GM12878 (cell line): ENCODE results near the gene EIF4H. TPM values are rescaled to one million over a fixed set of nuclear protein-coding genes. Genes with fewer than 3 reads are reported as not detected.
"Not testable (repeated sequence)": the region's sequence is repeated elsewhere in the genome, so short reads cannot be mapped to it uniquely, and the experiment has no call there.

Experiments used
- ATAC-seq: fragments of 200-7000 bp; cut with Tn5 transposase; 3 replicates; pipeline ENCODE4 v1.9.1; 2020; ENCODE audit warnings: mild to moderate bottlenecking, moderate library complexity
- BruUV-seq: library from RNA; stranded (reverse); fragments of 400-500 nt; replicated peaks from 2 replicates; lab custom pipeline; 2021; lab: Mats Ljungman, UMichigan
- CTCF ChIA-PET: fragments of 300-600 bp; sonication (Branson Sonifier 250); formaldehyde crosslinking; extraction: SDS; loops from one replicate; lab custom pipeline; 2021; ENCODE audit warnings: inconsistent platforms; lab: Yijun Ruan, JAX
- POLR2A ChIA-PET: fragments of 350-600 bp; formaldehyde crosslinking; extraction: SDS; loops from one replicate; lab custom pipeline; 2021; ENCODE audit warnings: inconsistent platforms; lab: Charles Lee
- RAD21 ChIA-PET: fragments of 300-600 bp; sonication (Branson Sonifier 250); formaldehyde crosslinking; loops from one replicate; lab custom pipeline; 2023; ENCODE audit warnings: antibody characterized with exemption; ENCODE audit not compliant: unreplicated experiment; lab: Charles Lee
- SMC1A ChIA-PET: fragments of 300-600 bp; sonication (Branson Sonifier 250); formaldehyde crosslinking; loops from one replicate; lab custom pipeline; 2023; ENCODE audit not compliant: unreplicated experiment, uncharacterized antibody; lab: Charles Lee
- DNase-seq: peaks from one replicate; pipeline ENCODE4 v3.0.0-alpha.2; 2011; ENCODE audit warnings: low read depth, low spot score
- FAIRE-seq: peaks from 3 replicates; lab custom pipeline; 2011; peaks lifted over from hg19 to GRCh38; lab: Jason Lieb, UNC
- H2AFZ ChIP-seq: 2 replicates; pipeline ENCODE4 v1.6.0; 2011; ENCODE audit warnings: low read depth, low read length, control low read depth; ENCODE audit not compliant: control insufficient read depth
- H3K27ac ChIP-seq: 2 replicates; pipeline ENCODE4 v1.5.1; 2011; ENCODE audit warnings: control low read depth; ENCODE audit not compliant: control insufficient read depth, insufficient read depth
- H3K27me3 ChIP-seq, 2 experiments: replicated peaks in 1 of 2; 2 replicates each; pipeline versions ENCODE4 v1.6.0 to v1.6.1; 2011; ENCODE audit warnings: low read length in 1 of 2; ENCODE audit not compliant: control insufficient read depth in 2 of 2, insufficient read depth in 2 of 2
- H3K36me3 ChIP-seq, 2 experiments: 2 replicates each; pipeline ENCODE4 v1.5.1; 2011; ENCODE audit warnings: low read length in 1 of 2; ENCODE audit not compliant: control insufficient read depth in 2 of 2, insufficient read depth in 2 of 2
- H3K4me1 ChIP-seq: 2 replicates; pipeline ENCODE4 v1.6.1; 2011; ENCODE audit warnings: mild to moderate bottlenecking, low read length, moderate library complexity, mixed read lengths; ENCODE audit not compliant: control insufficient read depth, insufficient read depth
- H3K4me2 ChIP-seq: 2 replicates; pipeline ENCODE4 v1.6.0; 2011; ENCODE audit warnings: control low read depth; ENCODE audit not compliant: control insufficient read depth, insufficient read depth
- H3K4me3 ChIP-seq: fragments of 200-600 bp; sonication (generic); 2 replicates; pipeline ENCODE4 v1.5.1; 2016
- H3K79me2 ChIP-seq: 2 replicates; pipeline ENCODE4 v1.6.0; 2011; ENCODE audit warnings: low read length; ENCODE audit not compliant: control insufficient read depth, insufficient read depth
- H3K9ac ChIP-seq: 2 replicates; pipeline ENCODE4 v1.8.0; 2011; ENCODE audit warnings: low read length, control low read depth, mixed read lengths; ENCODE audit not compliant: control insufficient read depth, insufficient read depth
- H3K9me3 ChIP-seq: replicated peaks from 3 replicates; pipeline ENCODE4 v1.5.1; 2011; ENCODE audit warnings: mild to moderate bottlenecking, low read length; ENCODE audit not compliant: control insufficient read depth, insufficient read depth
- H4K20me1 ChIP-seq: 2 replicates; pipeline ENCODE4 v1.6.0; 2011; ENCODE audit not compliant: control insufficient read depth, insufficient read depth
- CEBPB ChIP-seq, 2 experiments: fragments of 150-350 bp in 1 of 2; IDR thresholded peaks; 2 replicates each; pipeline ENCODE4 v1.6.1; 2012 to 2014; ENCODE audit warnings: low read depth in 2 of 2, low read length in 2 of 2, borderline replicate concordance in 1 of 2, inconsistent platforms in 1 of 2
- FOXK2 ChIP-seq: fragments of 450-650 bp; IDR thresholded peaks from 2 replicates; pipeline ENCODE4 v1.6.1; 2017; ENCODE audit warnings: mild to moderate bottlenecking, moderate library complexity
- FOXM1 ChIP-seq: IDR thresholded peaks from 2 replicates; pipeline ENCODE4 v1.6.1; 2012; ENCODE audit warnings: low read depth, mild to moderate bottlenecking, inconsistent platforms, low read length, moderate library complexity
- NRF1 ChIP-seq: conservative IDR thresholded peaks from 2 replicates; pipeline ENCODE4 v1.6.1; 2011; ENCODE audit warnings: mild to moderate bottlenecking, low read depth, low read length, improper control_type of control experiment
- PAX5 ChIP-seq: IDR thresholded peaks from 2 replicates; pipeline ENCODE4 v1.6.1; 2011; ENCODE audit warnings: low read depth, low read length, borderline replicate concordance
- SKIL ChIP-seq: fragments of 450-650 bp; IDR thresholded peaks from 2 replicates; pipeline ENCODE4 v1.6.1; 2017; ENCODE audit warnings: mild to moderate bottlenecking, low read depth, inconsistent platforms; ENCODE audit not compliant: poor library complexity, severe bottlenecking
- SMARCA5 ChIP-seq: fragments of 450-650 bp; IDR thresholded peaks from 2 replicates; pipeline ENCODE4 v1.6.1; 2017; ENCODE audit warnings: mild to moderate bottlenecking
- SUPT20H ChIP-seq: IDR thresholded peaks from 2 replicates; pipeline ENCODE4 v1.6.1; 2011; ENCODE audit warnings: low read depth, mild to moderate bottlenecking, low read length, moderate library complexity, borderline replicate concordance; ENCODE audit not compliant: control insufficient read depth
- ZBTB33 ChIP-seq: fragments of 450-650 bp; IDR thresholded peaks from 2 replicates; pipeline ENCODE4 v1.6.1; 2017; ENCODE audit warnings: mild to moderate bottlenecking
- ZNF274 ChIP-seq: IDR thresholded peaks from one replicate; pipeline ENCODE4 v1.8.0; 2011; ENCODE audit not compliant: insufficient read length, insufficient read depth
- WGBS: methylation state at CpG from one replicate; pipeline ENCODE4 v1.1.6; 2016; ENCODE audit warnings: low lambda C conversion rate; ENCODE audit not compliant: insufficient replicate concordance, insufficient coverage; ENCODE audit errors: missing lambda C conversion rate; 5-methylcytosine and 5-hydroxymethylcytosine counted together
- in situ Hi-C: fragments of 300-500 bp; cut with MboI; formaldehyde crosslinking; loops from 9 replicates; pipeline ENCODE4 v1.14.3; 2018; ENCODE audit warnings: mixed read lengths
- intact Hi-C: fragments of 100-400 bp; cut with micrococcal nuclease; formaldehyde crosslinking; loops from one replicate; pipeline ENCODE4 v1.14.2; 2022; ENCODE audit not compliant: unreplicated experiment
- polyA plus RNA-seq, 11 experiments: library from polyadenylated mRNA; depleted of rRNA in 4 of 11; unstranded in 6 of 11; stranded (reverse) in 5 of 11; fragments of >200 nt; fragmentation: Nextera tagmentation in 4 of 11; fragmentation: Illumina TruSeq in 1 of 11; extraction: Ambion mirVana in 4 of 11; extraction: Trizol in 1 of 11; gene quantifications; 1 replicate in 1 of 11; 2 replicates in 10 of 11; pipeline versions ENCODE4 v1.2.1 to v1.2.3, GENCODE V29; 2011 to 2016; ENCODE audit warnings: inconsistent platforms in 2 of 11, missing spikeins in 2 of 11, low read depth in 1 of 11
- total RNA-seq, 4 experiments: library from RNA; depleted of rRNA in 3 of 4; stranded (reverse); fragments of >200 nt in 3 of 4; fragmentation: Illumina TruSeq in 1 of 4; extraction: Trizol in 1 of 4; gene quantifications; 2 replicates each; pipeline versions ENCODE4 v1.2.1 to v1.2.3, GENCODE V29; 2013 to 2021

EIF4H gene
- total and polyA plus RNA-seq, 10 of the 15 experiments (the other 5 are each of a cell fraction or from before 2014, with no cell fraction given) = 9.9 to 443 (median 258) TPM

- in situ Hi-C loops, H3K9ac ChIP-seq, RAD21 ChIA-PET, ATAC-seq, POLR2A ChIA-PET, DNase-seq, FAIRE-seq, H3K4me1 ChIP-seq, H3K4me3 ChIP-seq, H3K27me3 ChIP-seq, H2AFZ ChIP-seq, H3K79me2 ChIP-seq, intact Hi-C loops, SMC1A ChIA-PET, H3K9me3 ChIP-seq, H3K4me2 ChIP-seq, H3K27ac ChIP-seq, H4K20me1 ChIP-seq: not testable (repeated sequence)
- 98% methylated on average over 15 of the region's 19 CpGs for WGBS
- BruUV-seq = TSS peak; percentile 63
- CTCF ChIA-PET = interaction anchor here (1.4 kb wide), 1 partner anchor 12 kb away, joined by 4 read pairs; no protein-coding TSS in a partner anchor
- peaks cover 27 to 30% of the 10 kb centered on the region in 2 experiments for H3K36me3 ChIP-seq
These were observed 22.0 kb downstream of the EIF4H start for GRCh38 chr7:74195968-74196654.

GRCh38 chr7:74197449-74198124 lies 23.4 kb downstream of the EIF4H start:
- peak; percentile 17 for ATAC-seq
- RAD21 ChIA-PET = interaction anchor here (0.6 kb wide), 1 partner anchor 198 kb away, joined by 3 read pairs; no protein-coding TSS in a partner anchor
- Histone ChIP-seq H3K36me3 (peaks cover 20 to 22% of the 10 kb centered on the region in 2 experiments), H3K9ac (no peak overlapping the region), H3K27me3 (no peaks in the 10 kb centered on the region), H3K27ac (no peak overlapping the region), H3K4me1 (no peaks in the 10 kb centered on the region), H3K79me2 (no peaks in the 10 kb centered on the region), H4K20me1 (no peaks in the 10 kb centered on the region), H2AFZ (no peak overlapping the region), H3K9me3 (no peaks in the 10 kb centered on the region), H3K4me3 (no peak overlapping the region), H3K4me2 (no peak overlapping the region)
- FAIRE-seq = no peak
- no TSS peak for BruUV-seq
- POLR2A ChIA-PET = interaction anchor here (0.7 kb wide), 1 partner anchor 87 kb away, joined by 3 read pairs; no protein-coding TSS in a partner anchor
- intact Hi-C loops (no loop called here), in situ Hi-C loops (no loop called here)
- no peak for DNase-seq
- SMC1A ChIA-PET = interaction anchor here (0.6 kb wide), 1 partner anchor 204 kb away, joined by 3 read pairs; no protein-coding TSS in a partner anchor
- 98% methylated on average over 9 of the region's 9 CpGs for WGBS
- CTCF ChIA-PET = interaction anchor here (0.6 to 1.6 kb wide), 5 partner anchors 9 to 203 kb away, joined by 3 to 5 read pairs (median 4); no protein-coding TSS in a partner anchor
- TF ChIP-seq SUPT20H (no peak), FOXK2 (no peak), SMARCA5 (no peak), ZNF274 (no peak), NRF1 (no peak), SKIL (no peak), CEBPB (IDR thresholded peaks at IDR 0.05; ENCODE audit: borderline replicate concordance in 1 of 2, low read depth in 2 of 2, low read length in 2 of 2) (no peak), ZBTB33 (no peak), FOXM1 (no peak), PAX5 (no peak)
